ENCODE data around the gene POLR3H. TPM values are rescaled to one million over a fixed set of nuclear protein-coding genes. Genes with fewer than 3 reads are reported as not detected.

POLR3H gene
- total and polyA plus RNA-seq, 10 of the 15 experiments (the other 5 are each of a cell fraction or from before 2014, with no cell fraction given): 3.5 to 62.7 (median 24.6) TPM

GRCh38 chr22:41543854-41544670 lies at the start of gene POLR3H (continued):
- TF ChIP-seq KLF5 (IDR thresholded peaks at IDR 0.05; ENCODE audit: partially characterized antibody): no peak
- TF ChIP-seq RAD21 (IDR thresholded peaks at IDR 0.05; ENCODE audit: insufficient read depth, low read depth, low read length): peak; percentile 28; the same call in 1 of the 2 replicates
- no peak for TF ChIP-seq MEF2B (IDR thresholded peaks at IDR 0.05; ENCODE audit: partially characterized antibody, poor library complexity, severe bottlenecking)
- no peak for TF ChIP-seq POLR2AphosphoS5 (IDR thresholded peaks at IDR 0.05; ENCODE audit: low read length)
- no peak for TF ChIP-seq STAT1 (conservative IDR thresholded peaks at IDR 0.05)
- peak; percentile 27 for TF ChIP-seq RUNX3 (IDR thresholded peaks at IDR 0.05; ENCODE audit: low read length)
- TF ChIP-seq MLLT1 (IDR thresholded peaks at IDR 0.05): no peak
- peak; percentile 84 for TF ChIP-seq LARP7 (IDR thresholded peaks at IDR 0.05)
- no peak for TF ChIP-seq NR2C2 (IDR thresholded peaks at IDR 0.05; ENCODE audit: borderline replicate concordance, control insufficient read depth, insufficient read length, low read depth)
- peak; percentile 47; the same call in 1 of the 2 replicates for TF ChIP-seq ZNF687 (IDR thresholded peaks at IDR 0.05)
- TF ChIP-seq CREB1 (IDR thresholded peaks at IDR 0.05; ENCODE audit: low read depth): peak; percentile 61; the same call in 1 of the 2 replicates
- TF ChIP-seq TARDBP (IDR thresholded peaks at IDR 0.05; ENCODE audit: borderline replicate concordance): no peak
- TF ChIP-seq SRF (IDR thresholded peaks at IDR 0.05; ENCODE audit: low read depth in 2 of 2, low read length in 2 of 2): no peak
- TF ChIP-seq SIX5 (IDR thresholded peaks at IDR 0.05; ENCODE audit: low read depth, low read length, severe bottlenecking): no peak
- peak; percentile 20; the same call in 1 of the 2 replicates for TF ChIP-seq RELB (IDR thresholded peaks at IDR 0.05; ENCODE audit: low read depth)
- TF ChIP-seq SUPT20H (IDR thresholded peaks at IDR 0.05; ENCODE audit: borderline replicate concordance, control insufficient read depth, low read depth, low read length): no peak
- no peak for TF ChIP-seq CBX3 (IDR thresholded peaks at IDR 0.05; ENCODE audit: borderline replicate concordance, low read depth)
- TF ChIP-seq ZNF592 (IDR thresholded peaks at IDR 0.05): no peak

All from GM12878 (cell line).